Endometrial microvascular endothelial cells (primary cell): ENCODE data around the gene LMAN2L. TPM values are rescaled to one million over a fixed set of nuclear protein-coding genes. Genes with fewer than 3 reads are reported as not detected.
"Not testable (repeated sequence)": the region's sequence is repeated elsewhere in the genome, so short reads cannot be mapped to it uniquely, and the experiment has no call there.

Experiments
- in situ Hi-C: cut with HindIII; loops from 2 replicates; pipeline ENCODE4 v1.10.0; 2017; ENCODE audit warnings: low sequenced_read_pairs, low pct_unique_long_range_greater_than_20kb; ENCODE audit errors: inconsistent ontology term
- total RNA-seq: library from RNA; depleted of rRNA; stranded (reverse); fragments of >200 nt; gene quantifications from one replicate; pipeline ENCODE4 v1.2.3, GENCODE V29; 2015; ENCODE audit errors: inconsistent ontology term

Gene LMAN2L
- total RNA-seq, 1 donor from 2014 or later = 23.5 TPM

DNA sequence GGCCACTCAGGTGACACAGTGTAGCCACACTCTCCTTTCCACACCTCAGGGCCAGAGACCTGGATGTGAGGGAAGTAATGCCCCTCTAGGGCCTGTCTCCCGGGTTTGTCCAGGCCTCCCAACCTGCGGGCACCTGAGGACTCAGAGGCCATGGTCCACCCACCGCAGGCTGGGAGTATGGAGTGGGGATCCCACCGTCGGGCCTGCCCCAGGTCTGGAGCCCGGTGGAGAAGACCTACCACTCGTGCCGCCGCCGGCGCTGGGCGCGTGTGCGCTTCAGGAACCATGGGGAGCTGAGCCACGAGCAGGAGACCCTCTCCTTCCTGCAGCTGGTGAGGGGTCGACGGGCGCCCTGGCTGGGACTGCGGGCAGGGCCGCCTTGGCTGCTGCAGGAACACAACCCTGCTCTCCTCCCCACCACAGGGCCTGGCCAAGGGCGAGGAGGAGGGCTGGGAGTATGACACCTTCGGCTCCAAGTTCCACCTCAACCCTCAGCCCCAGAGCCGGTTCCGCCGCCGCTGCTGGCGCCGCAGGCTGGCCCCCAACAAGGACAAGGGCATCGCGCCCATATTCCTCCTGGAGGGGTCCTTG, 48.7 kb downstream of the LMAN2L start:
- in situ Hi-C loops = no loop called here

DNA sequence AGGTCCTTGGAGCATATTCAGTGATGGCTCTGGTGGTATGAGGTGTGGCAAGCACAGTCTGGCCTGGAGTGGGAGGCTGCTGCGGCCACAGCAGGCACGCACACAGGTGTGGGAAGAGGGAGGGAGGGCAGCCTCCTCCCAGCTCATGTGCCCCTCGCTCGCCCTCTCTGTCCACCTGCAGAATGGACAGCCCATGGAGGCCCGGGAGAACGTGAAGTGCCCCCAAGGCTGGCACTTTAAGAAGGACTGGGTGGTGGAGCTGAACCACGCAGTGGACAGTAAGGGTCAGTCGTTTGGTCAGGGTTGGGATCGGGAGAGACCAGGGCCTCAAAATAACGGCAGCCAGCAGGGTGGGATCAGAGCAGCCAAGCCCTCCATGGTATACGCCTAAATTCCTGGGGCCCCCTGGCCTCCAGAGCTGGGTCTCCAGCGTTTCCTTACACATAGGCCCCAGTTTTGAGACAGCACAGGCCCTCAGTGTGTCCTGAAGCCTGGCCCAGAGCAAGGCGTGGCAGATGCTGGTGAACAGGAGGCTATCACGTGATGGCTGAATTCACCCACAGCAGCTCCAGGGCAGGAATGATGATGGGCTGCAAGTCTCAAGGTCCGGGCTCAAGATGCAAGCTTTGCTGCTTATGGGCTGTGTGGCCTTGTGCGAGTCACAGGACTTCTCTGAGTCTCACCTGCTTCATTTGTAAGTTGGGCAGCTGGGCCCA, 49.4 kb downstream of the LMAN2L start:
- in situ Hi-C loops = no loop called here

DNA sequence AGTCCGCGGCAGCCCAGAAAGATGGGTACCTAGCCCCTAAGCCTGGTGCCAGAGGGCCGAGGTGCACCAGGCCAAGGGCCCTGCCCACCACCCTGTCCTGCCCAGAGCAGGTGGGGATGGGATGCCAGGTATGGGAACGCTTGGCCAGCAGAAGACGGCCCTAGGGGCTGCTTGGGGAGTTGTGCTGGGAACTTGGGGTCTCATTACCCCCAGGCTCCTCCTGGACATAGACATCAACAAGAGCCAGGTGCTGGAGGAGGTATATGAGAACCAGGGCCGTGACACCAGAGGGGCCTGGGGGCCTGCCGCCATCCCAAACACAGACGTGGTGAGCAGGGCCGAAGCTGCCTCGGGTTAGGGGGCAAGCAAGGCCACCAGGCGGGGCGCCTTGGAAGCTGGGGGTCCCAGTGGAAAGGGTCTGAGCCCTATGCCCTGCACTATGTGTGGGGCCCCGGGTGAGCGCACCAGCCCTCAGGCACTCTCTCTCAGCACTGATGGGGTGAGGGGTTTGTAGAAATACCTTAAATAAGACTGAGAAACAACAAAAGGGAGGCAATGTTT, 50.4 kb downstream of the LMAN2L start:
- in situ Hi-C loops = no loop called here

DNA sequence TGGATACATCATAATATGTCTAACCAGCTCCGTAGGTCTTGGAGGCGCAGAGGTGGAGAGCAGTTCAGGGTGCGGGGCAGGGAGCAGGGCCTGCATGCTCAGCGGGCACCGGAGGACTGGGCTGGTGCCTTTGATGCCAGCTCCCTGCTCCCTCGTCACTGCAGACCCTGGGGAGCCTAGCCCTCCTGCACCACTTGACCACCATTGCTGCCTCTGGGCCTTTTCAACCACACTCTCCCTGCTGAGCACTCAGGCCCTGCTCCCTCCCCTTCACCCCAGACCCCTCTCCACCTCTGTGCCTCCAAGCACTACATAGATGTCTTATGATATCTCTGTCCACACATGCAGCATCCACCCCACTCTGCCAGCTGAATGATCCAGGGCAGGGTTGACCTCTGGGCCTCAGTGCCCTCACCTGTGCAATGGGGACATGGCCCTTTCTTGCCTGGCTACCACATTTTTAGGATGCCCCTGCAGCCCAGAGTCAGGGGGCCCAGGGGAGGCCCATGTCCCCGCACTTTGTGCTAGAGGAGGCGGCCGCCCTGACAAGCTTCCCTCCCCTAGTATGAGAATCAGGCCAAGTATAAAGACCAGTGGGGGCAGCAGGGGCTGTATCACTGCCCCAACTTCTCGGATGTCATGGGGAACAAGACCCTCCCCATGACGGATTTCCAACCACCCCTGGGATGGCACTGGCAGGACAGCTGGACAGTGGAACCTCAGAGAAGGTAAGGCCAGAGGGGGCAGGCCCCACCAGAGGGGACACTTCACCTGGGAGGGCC, 51.0 kb downstream of the LMAN2L start:
- in situ Hi-C loops = no loop called here

DNA sequence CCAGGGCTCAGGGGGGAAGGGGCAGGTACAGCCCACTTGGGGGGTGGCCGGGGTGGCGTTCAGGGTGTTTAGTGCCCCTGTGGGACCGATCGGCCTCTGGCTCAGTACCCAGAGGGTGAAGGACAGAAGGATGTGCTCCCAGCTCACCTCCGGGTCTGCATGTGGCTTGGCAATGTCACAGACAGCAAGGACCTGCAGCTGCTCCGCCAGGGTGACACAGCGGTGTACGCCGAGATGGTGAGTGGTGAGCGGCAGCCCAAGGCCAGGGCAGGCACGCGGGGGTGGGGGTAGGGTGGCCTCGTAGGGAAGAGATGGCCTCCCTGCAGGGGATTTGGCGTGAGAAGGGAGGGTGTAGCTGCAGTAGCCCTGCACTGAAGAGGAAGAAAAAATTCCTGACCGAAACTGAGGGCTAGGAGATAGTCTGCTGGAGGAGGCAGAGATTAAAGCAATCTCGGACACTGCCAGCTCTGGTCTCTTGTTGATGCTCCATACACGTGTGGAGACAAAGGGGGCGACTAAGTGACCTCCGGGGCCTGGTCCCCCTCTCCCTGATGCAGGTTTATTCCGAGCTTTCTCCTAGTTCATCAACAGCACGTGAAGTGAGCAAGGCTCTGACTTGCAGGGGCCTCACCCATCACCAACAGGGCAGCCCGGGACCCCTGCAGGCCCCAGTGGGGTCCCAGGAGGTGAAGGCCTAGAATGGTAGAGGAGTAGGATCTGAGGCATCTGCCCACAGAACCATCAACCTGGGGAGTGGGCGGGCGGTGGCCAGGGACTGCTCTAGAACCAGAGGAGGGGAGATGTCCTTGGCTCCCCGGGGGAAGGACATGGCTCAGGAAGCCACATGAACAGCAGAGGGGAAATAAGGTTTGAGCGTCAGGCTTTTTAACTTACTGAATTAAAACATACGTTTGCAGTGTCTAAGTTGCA, 51.9 kb downstream of the LMAN2L start:
- in situ Hi-C loops = no loop called here

DNA sequence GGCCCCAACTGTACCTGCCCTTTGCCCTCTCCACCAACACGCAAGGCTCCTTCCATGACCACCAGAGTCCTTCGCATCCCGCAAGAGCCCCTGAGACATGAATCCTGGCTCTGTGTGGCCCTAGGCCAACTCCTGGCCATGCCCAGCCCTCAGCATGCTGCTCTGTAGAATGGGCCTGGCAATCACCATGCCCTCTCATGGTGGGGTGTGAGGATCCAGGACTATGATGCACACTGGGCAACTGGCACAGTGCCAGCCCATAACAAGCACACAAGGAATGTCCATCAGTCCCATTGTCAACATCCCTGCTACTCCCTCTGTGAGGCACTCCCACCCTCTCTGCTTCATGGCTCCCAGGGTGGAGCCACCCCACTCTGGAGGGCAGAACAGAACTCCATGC, 52.6 kb downstream of the LMAN2L start:
- in situ Hi-C loops = no loop called here

DNA sequence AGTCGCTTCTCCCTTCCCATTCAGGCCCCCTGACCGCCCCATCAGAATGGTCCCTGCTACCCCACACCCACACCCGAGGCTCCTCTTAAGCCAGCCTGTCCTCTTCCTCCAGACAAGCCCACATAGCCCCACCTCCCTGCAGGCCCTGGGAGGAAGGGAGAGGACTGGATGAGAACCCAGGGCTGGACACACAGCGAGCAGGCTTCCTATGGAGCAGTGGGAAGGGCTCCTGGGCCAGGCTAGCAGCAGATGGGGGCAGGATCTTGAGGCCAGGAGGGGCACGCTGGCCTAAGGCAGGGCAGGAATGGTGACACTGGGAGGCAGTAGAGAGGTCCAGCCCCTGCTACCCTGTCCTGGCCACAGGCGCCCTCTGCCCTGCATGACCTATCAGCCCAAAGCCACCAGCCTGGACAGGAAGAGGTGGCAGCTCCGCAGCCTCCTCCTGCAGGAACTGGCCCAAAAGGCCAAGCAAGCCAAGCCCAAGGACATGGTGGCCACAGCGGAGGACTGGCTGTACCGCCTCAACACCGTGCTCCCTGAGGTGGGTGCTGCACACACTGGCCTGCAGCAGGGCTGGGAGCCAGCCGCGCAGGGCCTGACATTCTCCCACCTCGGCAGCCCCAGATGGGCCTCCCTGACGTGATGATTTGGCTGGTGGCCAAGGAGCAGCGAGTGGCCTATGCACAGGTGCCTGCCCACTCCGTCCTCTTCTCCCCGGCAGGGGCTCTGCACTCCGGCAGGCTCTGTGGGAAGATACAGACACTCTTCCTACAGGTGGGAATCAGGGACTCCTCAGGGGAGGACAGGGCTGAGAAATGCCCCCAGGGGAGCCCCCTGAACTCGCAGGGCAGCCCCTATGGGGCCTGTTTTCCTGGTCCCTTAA, 54.0 kb downstream of the LMAN2L start:
- in situ Hi-C loops = no loop called here

DNA sequence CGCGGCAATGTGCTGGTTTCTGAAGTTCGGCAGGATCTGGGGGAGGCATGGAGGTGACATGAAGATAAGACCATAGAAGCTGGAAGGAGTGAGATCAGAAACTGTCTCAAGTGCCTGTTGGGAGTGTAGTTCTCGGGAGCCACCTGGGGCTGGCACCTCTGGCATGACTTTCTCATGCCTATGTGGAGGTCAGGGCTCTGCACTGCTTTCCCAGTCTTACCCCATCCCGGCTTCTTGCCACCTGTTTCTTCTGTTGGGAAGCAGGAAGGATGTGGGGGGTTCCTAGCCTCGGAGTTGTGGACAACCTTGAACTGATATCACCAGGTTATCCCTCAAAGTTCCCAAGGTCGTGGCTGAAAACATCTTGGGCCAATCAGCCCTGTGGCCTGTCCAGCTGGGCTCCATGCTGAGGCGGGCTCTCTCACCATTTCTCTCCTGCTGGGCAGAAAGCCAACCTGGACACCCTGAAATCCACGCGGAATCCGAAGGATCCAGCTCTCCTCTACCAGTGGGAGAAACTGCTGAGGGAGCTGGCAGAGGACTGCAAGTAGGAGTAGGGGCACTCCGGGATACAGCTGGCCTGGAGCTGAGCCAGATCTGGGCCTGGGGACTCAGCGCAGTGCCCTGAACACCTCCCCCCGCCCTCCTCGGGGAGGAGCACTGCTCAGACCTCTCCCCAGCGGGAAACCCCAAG, 54.8 kb downstream of the LMAN2L start:
- in situ Hi-C loops = no loop called here

DNA sequence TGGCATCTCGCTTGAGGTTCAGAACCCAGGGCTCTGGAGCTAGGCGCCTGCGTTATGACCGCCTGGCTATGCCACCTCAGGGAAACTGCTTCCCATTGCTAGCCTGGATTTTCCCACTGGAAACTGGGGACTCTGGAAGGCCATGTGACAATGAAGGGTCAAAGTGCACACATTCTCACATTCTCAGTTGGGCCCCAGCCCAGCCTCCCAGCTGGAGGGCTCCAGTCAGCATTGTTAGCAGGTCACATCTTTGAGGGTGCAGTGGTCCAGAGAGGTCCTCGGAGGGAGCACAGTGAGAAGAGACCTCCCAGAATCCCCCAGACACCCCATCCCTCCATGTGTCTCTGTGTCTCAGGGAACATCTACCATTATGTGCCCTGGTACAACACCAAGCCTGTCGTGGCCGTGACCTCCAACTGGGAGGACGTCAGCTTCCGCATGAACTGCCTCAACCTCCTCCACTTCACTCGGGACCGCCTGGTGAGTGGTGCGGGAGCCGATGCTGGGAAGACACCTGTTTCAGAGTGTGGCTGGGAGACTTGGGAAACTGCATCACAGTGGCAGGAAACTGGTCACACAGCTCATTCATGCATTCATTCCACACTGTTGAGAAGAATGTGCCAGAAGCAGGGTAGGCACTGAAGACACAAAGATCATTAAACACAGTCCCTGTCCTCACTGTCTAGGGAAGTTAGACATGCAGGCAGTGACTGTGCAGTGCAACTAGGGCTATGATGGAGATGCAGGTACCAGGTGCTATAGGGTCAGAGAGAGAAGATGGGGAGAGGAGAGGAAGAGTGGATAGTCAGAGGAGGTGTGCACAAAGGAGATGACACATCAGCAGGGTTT, 55.7 kb downstream of the LMAN2L start:
- in situ Hi-C loops = no loop called here

DNA sequence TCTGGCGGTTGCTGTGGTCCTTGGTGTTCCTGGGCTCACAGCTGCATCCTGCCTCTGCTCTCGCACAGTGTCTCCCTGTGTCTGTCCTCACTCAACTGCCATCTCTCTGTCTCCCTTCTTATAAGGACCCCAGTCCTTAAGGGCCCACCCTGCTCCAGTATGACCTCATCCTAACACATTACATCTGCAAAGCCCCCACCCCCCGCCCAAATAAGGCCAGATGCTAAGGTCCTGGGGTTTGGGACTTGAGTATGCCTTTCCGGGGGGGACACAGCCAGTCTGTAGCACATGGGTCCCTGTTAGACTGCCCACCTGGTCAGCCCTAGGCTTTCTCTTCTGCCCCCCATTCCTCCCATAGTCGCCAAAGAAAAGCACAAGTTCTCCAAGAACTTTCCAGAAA, 56.6 kb downstream of the LMAN2L start:
- in situ Hi-C loops = no loop called here

DNA sequence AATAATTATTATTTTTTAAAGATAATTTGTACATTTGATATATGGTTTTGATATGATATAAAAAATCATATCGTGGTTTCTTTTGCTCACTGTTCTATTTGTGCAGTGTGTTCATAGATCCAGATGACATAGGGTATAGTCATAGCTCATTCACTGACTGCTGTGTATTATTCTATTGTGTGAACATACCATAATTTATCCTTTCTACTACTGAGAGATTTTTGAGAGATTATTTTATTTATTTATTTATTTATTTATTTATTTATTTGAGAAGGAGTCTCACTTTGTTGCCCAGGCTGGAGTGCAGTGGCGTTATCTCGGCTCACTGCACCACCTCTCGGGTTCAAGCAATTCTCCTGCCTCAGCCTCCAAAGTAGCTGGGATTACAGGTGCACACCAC, 58.3 kb downstream of the LMAN2L start:
- in situ Hi-C loops = no loop called here

DNA sequence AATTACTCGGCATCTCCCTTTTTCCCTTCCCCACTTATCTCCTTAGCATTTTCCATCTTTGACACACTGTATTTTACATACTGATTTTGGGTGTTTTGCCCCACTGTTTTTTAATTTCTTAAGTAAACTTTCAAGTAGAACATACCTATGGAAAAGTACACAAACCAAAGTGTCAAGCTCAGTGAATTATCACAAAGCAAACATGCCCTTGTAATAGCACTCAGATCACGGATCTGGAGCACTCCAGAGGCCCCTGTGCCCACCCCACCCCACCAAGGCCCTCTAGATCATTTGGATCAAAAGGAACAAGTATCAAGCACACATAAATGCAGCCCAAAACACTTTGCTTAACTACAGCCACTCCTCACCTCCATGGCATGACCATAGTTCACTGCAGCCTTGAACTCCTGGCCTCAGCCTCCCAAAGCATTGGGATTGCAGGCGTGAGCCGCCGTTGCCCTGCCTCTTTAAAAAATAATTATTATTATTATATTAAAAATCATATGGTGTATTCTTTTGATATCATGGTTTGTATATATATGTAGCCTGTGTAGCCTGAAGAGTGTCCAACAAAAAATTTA, 59.2 kb downstream of the LMAN2L start:
- in situ Hi-C loops = no loop called here

DNA sequence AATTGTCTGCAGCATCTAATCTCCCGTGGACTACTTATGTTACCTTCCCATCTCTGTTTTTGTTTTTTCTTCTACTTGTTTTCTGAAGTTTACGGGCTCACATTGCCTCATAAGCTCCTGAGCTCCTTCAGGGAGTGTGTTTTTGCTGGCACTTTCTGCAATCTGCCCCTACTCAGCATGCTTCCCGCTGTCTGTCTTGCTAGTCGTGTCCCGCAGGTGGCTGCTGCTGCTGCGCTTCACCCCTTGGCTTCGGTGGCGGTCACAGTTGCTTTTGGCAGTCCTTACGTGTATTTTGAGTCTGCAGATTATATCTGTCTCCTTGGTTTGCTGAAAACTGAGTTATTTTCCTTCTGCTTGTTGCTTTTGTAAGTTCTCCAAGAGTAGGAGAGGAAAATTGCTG, 60.0 kb downstream of the LMAN2L start:
- in situ Hi-C loops = no loop called here

DNA sequence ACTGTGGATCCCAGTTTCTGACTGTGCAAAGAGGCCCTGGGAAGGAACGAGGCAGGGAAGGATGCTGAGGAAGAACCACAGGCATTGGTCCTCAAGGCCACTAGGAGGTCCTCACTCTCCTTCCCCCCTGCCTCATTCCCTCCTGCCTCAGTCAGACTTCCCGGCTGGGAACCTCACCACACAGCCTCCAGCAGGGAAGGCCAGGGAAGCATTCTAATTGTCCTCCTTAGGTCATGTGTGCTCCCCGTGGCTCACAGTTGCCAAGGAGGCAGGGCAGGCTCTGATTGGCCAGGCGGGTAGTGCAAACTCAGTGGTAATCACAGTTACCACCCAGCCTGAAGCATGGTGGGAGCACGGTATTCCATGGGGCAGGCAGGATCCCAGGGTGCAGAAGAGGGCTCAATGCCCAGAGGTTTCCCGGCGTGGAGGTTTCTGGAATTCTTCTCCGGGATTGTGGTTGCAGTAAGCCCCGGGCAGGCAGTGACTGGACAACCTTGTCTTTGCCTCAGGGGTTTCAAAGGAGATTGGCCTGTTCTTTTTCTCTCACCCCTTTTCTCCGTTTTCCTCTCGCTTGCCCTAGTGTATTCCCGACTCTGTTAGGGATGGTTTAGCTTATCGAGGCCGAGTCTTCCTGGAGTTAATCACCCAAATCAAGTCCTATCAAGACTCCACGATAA, 70.2 kb downstream of the LMAN2L start:
- in situ Hi-C loops = no loop called here

DNA sequence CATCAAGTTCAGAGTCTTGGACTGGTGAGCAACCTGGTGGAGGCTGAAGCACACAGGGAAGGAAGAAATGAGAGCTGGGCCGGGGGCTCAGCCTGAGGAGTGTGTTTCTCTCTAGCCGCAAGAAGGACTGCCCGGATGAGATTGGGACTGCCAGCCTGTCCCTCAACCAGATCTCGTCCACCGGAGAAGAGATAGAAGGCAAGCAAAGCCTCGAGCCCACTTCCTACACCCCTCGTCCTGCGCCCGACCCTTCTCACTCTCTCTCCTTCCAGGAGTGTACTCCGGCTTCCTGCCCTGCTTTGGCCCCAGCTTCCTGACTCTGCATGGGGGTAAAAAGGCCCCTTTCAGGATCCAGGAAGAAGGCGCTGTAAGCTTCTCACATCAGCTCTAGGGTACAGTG, 71.1 kb downstream of the LMAN2L start:
- in situ Hi-C loops = no loop called here

DNA sequence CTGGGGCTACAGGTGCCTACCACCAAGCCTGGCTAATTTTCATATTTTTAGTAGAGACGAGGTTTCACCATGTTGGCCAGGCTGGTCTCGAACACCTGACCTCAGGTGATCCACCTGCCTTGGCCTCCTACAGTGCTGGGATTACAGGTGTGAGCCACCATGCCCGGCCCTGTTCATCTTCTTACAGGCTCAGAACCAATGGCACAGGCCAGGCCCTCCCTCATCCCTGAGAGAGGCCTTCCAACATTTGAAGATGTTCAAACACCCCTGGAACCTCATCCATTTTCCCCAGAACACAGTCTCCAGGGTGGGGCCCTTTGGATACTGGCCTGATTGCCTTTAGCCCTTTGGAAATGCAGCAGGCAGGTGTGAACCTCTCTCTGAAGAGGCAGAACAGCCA, 74.1 kb downstream of the LMAN2L start:
- in situ Hi-C loops = not testable (repeated sequence)
